ENCODE results near the gene SDK2.

The SDK2 gene

GRCh38 chr17:73584987-73585386 lies 59.3 kb downstream of the SDK2 start:
- no peak for FAIRE-seq

DNA sequence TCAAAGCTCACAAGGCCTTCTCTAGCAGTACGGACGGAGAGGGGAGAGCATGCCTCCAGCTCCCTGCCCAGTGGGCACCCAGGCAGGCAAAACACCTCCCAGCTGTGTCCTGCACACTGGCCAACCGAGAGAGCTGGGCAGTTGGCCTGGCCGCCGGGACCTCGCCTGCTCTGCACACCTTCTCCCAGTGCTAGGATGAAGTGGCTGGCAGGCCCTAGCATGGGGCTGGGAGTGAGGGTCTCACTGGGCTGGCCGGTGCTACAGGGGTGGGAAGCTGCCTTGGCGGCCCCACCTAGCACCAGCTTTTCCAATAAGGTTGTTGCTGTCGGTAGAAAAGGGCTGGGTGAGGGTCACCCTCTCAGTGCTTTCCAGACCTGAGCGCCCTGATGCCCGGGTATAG lies 60.2 kb downstream of the SDK2 start:
- no peak for FAIRE-seq

GRCh38 chr17:73582821-73583220 lies 61.4 kb downstream of the SDK2 start:
- FAIRE-seq: no peak

- no peak for FAIRE-seq
Observed at GRCh38 chr17:73582359-73582758, 61.9 kb downstream of the SDK2 start.

GRCh38 chr17:73581379-73581778 lies 62.9 kb downstream of the SDK2 start:
- FAIRE-seq: no peak

DNA sequence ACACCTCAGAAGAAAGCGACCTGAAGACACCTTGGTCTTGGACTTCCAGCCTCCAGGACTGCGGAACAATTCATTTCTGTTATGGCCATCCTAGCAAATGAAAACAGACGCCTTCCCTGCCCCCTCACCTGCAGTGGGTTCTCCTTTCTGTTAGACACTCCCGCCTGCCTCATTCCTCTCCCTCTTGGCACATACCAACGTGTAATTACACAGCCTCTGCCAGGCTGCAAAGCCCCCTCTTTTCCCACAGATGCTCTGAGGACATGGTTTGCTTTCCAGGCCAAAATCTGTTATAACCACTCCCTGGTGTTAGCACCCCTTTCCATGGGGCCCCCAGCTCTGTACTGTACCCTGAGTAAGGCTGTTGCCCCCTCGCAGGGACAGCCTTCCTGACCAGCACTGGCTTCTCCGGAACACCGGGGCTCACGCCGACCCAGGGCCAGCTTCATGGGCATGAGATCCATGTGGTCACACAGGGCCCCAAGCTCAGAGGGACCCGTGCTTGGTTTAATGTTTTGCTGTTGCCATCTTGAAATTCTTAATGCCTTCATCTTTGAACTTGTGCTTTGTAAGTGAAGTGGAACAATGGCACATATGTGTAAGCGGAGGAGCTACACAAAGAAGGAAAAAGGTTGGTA lies 64.1 kb downstream of the SDK2 start:
- no peak for FAIRE-seq

- FAIRE-seq: no peak
Observed at GRCh38 chr17:73576556-73577098, 67.6 kb downstream of the SDK2 start.

DNA sequence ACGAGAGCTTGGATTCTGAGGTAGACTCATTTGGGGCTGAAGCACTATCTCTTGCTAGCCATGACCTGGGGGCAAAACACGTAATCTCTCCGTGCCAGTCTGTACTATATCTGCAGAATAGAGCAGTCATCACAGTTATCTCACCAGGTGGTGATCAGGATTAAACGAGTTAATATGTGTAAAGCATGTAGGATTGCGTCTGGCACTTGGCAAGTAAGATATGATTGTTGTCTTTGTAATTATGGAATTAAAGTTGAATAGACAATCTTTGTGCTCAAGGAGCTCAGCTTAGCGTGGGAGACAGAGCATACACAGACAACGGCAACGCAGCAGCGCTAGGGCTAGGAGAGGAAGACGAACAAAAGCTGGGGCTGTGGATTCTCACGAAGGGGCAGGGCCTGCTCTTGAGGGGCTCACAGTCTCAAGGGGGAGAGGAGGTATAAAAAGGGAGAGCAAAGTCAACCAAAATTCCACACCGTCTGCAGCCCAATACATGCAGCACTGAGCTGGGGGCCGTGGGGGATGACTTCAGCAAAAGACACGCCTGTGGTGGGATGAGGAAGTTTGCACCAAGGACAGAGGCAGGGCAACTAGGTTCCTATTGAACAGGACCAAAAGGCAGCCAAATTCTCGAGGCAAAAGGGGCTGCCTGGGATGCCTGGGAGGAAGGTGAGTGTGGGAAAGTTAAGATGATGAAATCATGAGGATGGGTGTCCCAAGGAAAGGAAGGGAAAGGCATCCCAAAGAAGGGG lies 68.6 kb downstream of the SDK2 start:
- FAIRE-seq: no peak

DNA sequence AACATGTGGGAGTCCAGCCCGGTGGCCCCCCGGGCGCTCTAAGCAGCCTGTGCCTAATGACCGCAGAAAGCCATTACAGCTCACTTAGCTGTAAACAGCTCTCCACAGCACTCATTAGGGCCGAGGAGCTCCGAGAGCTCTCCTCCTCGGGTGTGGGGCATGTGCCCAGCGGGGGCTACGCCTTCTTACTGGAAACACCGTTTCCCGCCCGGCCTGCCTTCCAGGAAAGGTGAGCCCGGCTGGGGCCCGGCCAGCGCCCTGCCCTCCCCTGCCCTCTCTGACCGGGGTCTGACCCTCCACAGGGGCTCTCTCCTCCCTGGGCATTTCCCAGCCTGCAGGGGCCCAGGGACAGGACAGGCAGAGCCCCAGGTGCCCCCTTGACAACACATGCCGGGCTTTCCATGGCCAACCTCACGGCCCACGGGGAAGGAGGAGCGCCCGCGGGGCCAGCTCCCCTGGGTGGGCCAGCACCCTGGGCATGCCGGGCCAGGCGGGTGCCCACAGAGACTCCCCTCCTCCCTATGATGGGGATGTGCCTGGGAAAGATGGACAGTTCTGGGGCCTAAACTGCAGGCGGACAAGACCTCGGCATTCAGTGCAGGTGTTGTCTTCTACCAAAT lies 72.6 kb downstream of the SDK2 start:
- no peak for FAIRE-seq

DNA sequence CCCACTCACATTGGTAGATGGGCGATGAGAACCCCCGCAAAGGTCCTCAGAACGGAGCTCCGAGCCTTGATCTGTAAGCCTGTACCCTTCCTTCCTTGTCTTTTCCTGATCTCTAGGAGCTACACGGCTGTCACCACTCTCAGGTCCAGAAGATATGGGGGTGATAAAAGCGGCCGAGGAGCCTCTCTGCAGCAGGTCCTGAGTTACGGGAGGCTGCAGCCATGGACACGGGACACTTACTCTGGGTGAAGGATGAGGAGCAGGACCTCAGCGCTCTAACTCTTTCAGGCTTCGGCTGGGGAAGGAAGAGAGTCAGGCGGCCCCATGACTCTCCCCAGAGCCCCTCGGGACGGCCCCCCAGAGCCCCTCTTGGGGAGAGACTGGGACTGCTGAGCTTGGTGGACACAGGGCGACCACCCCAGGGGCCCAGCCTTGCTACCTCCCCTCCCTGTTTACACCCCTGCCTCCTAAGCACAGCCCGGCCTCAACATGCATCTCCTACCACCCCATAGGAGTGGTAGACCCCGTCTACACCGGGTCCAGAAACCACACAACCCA lies 74.4 kb downstream of the SDK2 start:
- FAIRE-seq: no peak

- FAIRE-seq: no peak
Observed at GRCh38 chr17:73568934-73569333, 75.3 kb downstream of the SDK2 start.

DNA sequence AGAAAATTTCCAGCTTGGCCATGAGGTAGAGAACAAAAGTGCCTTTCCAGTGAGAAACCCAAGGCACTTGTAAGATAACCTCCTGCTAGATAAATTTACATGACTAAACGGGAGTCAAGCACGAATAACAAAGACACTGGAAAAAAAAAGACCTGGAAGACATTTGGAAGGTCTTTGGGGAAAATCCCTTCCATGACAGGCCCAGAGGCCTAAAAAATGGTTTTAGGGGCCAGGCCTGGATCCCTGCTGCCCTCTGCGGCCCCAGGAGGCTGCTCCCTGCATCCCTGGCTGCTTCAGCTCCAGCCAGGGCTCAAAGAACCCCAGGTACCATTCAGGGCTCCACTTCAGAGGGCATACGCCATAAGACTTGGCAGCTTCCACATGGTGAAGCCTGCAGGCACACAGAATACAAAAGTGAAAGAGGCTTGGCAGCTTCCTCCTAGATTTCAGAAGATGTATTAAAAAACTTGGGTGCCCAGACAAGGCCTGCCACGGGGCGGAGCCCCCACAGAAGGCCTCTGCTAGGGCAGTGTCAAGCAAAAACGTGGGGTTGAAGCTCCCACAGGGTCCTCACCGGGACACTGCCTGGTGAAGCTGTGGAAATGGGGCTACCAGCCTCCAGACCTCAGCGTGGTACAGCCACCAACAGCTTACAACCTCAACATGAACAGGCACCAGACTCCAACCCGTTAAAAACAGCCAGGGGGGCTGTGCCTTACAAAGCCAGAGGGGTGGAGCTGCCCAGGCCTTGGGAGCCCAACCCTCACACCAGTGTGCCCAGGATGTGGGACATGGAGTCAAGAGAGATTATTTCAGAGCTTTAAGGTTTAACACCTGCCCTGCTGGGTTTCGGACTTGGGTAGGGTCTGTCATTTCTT lies 77.1 kb downstream of the SDK2 start:
- no peak for FAIRE-seq

DNA sequence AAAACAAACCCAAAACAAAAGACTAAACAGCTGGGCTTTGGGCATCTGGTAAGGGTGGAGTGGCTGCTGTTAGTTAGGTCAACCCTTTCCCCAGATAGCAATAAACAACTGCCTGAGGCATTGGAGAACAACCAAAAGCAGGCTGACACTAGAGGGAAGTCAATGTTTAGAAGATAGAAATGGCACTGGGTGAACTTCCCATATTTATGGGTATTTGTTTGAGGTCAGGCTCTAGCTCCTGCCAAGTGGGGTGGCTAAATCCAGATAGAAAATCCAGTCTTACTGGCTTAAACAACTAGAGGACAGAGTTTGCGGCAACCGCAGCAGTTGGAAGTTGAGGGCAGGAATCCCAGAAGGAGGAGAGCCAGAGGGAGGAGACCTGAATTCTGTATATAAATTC lies 79.4 kb downstream of the SDK2 start:
- FAIRE-seq: no peak

DNA sequence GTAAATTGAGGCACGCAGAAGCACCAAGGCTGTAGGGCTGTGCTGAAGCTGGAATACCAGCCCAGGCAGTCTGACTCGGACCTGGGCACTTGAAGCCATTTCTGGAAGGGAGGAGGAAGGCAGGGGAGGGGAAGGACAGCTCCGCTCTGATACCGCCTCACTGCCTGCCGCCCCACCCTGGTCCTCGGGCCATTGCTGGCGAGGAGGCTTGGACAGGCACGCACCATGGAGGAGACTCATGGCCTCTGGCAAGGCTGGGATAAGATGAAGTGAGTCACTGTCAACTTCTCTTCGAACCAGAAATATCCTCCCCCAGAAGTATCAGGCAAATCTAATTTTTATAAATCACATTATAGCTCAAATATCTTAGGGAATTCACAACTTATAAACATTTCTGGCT lies 81.3 kb downstream of the SDK2 start:
- no peak for FAIRE-seq

DNA sequence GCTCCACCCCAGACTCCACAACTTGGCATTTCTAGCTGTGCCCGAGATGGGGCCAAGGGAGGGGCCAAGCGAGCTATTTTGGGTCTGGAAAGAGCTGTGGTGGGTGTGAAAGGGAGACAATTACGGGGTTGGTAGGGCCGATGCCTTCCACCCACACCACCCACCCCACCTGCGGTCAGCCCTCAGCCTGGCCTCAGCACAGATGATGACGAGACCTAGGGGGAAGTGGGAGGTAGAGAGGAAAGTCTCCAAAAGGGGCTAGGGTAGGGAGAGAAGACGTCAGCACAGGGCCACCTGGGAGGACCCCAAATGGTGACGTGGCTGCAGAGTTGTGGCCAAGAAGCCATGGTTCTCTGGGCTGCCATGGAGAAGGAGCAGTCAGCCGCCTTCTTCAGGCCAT lies 83.1 kb downstream of the SDK2 start:
- no peak for FAIRE-seq

GRCh38 chr17:73560661-73561060 lies 83.6 kb downstream of the SDK2 start:
- no peak for FAIRE-seq

- FAIRE-seq: no peak
Observed at GRCh38 chr17:73559532-73559931, 84.7 kb downstream of the SDK2 start.

- FAIRE-seq: no peak
Observed at GRCh38 chr17:73555199-73555960, 88.9 kb downstream of the SDK2 start.

DNA sequence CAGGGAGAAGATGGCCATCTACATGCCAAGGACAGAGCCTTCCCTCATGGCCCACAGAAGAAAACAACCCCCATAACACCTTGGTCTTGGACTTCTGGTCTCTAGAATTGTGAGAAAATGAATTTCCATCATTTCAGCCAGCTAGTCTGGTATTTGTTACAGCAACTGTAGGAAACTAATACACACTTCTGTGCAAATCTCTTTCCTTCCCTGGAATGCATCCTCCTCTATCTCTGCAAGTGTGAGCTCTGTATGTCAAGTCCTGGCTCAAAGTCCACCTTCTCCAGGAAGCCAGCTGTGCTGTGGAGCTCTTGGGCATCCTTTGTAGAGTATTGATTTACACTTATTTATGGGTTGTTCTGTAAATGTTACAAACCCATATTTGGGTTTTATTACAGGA lies 89.7 kb downstream of the SDK2 start:
- no peak for FAIRE-seq

- FAIRE-seq: no peak
Observed at GRCh38 chr17:73553311-73553710, 90.9 kb downstream of the SDK2 start.

DNA sequence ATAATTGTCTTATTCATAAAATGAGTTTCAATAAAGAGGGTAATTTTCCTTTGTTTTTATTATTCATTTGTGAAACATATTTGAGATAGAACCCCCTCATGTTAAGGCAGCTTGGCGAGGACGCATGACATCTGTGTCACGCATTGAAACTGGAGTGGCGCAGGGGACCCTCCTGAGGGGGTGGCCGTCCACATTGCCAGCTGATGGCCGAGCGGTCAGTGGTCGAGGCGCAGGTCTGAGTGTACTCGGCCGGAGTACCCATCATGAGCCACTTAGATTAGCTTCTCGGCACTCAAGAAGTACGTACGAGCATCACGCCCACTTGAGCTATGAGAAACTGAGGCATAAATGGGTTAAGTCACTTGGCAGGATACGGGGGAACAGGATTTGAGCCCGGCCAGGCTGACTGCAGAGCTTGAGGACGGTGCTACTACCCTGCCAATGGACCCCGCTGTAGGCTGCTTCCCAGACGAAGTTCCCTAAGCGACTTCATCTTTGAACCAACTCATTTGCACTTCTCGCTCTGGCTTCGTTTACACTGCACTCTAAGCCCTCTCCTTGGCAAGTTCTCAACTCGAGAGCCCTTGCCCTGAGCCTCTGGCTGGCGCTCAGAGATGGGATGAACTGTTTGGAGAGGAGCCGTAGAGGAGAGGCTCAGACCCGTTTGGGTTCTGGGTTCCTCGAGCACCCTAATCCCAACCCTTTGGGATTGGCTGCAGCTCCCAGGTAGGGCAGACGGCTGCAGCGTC lies 91.8 kb downstream of the SDK2 start:
- no peak for FAIRE-seq
